Measurements from ENCODE around the gene SUSD4.
A peak's percentile ranks its signal among the peaks of the same experiment; 100 is the strongest.

The SUSD4 gene

GRCh38 chr1:223175633-223176032, 188.3 kb downstream of the SUSD4 start:
- DNase-seq: peak; percentile 95

DNA sequence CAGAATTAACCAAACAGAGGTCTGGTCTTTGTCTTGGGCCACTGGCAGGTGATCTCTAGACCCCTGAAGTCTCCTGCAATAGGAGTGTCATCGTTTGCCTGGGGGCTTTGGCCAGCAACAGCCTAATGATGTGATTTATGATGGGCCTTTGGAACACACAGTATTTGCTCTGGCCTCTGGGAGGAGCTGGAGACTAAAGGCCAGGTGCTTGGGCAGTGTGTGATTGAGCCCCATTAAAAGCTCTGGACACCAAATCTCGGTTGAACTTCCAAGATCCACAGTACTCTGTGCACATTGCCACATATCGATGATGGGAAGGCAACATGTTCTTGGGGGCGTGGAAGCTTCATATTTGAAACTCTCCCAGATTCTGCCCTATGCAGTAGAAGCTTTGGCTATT, 188.9 kb downstream of the SUSD4 start:
- no peak for DNase-seq
